ENCODE measurements around the gene C11orf97.

The C11orf97 gene, protein sequence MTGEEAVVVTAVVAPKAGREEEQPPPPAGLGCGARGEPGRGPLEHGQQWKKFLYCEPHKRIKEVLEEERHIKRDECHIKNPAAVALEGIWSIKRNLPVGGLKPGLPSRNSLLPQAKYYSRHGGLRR

DNA sequence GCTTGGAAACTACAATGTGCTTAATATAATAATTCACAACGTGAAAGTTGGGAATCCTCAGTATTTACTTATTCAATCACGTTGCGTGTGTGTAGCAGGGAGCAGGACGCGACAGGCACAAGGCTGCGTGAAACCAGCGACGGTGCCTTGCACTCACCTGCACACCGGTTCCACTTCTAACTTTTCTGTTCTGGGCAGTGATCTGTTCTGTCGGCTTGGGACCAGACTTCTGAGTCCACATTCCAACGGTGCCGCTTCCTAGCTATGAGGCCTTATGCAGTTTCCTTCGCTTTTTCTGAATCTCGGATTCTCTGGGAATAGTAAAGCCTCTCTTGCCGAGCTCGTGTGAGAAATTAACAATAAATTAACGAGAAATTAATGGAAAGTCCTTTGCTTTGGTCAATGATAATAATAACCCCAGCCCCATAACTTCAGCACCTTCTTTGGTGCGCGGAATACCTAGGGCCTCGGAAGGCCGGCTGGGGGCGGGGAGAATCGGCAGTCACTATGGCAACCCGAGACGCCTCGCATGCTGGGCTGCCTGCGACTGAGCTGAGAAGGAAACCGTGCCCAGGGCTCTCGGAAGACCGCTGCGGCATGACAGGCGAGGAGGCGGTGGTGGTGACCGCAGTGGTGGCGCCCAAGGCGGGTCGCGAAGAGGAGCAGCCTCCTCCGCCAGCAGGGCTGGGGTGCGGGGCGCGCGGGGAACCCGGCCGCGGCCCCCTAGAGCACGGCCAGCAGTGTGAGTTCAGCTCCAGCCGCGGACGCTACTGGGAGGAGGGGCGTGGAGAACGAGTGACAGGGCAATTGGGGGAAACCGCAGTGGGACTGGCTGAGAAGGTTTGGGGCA is at the start of gene C11orf97:
C11orf97 (plus strand) TSS at position 530 of the 850 bp plus-strand sequence; CDS start at position 598, 68 bp downstream.
- TF ChIP-seq EGR1 (IDR thresholded peaks at IDR 0.05) (no peak), YY1 (IDR thresholded peaks at IDR 0.05; ENCODE audit: low read depth) (no peak), FOXM1 (IDR thresholded peaks at IDR 0.05; ENCODE audit: borderline replicate concordance, low read depth) (no peak), CREB1 (IDR thresholded peaks at IDR 0.05; ENCODE audit: low read depth) (no peak), TCF12 (IDR thresholded peaks at IDR 0.05; ENCODE audit: low read depth) (no peak; the same call in 1 of the 2 replicates), TAF1 (IDR thresholded peaks at IDR 0.05; ENCODE audit: low read depth) (no peak)
- TF ChIP-seq, protein P1, sequence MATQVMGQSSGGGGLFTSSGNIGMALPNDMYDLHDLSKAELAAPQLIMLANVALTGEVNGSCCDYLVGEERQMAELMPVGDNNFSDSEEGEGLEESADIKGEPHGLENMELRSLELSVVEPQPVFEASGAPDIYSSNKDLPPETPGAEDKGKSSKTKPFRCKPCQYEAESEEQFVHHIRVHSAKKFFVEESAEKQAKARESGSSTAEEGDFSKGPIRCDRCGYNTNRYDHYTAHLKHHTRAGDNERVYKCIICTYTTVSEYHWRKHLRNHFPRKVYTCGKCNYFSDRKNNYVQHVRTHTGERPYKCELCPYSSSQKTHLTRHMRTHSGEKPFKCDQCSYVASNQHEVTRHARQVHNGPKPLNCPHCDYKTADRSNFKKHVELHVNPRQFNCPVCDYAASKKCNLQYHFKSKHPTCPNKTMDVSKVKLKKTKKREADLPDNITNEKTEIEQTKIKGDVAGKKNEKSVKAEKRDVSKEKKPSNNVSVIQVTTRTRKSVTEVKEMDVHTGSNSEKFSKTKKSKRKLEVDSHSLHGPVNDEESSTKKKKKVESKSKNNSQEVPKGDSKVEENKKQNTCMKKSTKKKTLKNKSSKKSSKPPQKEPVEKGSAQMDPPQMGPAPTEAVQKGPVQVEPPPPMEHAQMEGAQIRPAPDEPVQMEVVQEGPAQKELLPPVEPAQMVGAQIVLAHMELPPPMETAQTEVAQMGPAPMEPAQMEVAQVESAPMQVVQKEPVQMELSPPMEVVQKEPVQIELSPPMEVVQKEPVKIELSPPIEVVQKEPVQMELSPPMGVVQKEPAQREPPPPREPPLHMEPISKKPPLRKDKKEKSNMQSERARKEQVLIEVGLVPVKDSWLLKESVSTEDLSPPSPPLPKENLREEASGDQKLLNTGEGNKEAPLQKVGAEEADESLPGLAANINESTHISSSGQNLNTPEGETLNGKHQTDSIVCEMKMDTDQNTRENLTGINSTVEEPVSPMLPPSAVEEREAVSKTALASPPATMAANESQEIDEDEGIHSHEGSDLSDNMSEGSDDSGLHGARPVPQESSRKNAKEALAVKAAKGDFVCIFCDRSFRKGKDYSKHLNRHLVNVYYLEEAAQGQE (IDR thresholded peaks at IDR 0.05; ENCODE audit: low read depth): no peak

DNA sequence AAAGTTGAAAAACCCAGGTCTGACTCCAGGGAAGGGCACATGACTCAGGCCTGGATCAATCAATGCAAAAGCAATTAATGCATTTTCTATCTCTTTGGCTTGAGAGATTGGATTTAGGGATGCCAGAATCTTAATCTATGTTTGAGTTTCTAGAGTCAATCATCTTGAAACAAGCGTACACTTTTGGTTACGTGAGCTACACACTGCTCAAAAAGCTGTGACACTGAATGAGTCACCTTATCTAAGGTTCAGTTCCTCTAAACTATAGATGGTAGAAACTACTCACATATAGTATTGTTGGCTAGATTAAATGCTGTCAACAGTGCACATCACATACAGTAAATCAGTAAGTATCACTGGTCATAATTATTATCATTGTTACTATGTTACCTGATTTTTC is 42.8 kb upstream of the C11orf97 start:
- no peak for TF ChIP-seq NFIC (IDR thresholded peaks at IDR 0.05)
- TF ChIP-seq EGR1 (IDR thresholded peaks at IDR 0.05): no peak
- TF ChIP-seq FOXM1 (IDR thresholded peaks at IDR 0.05; ENCODE audit: borderline replicate concordance, low read depth): no peak
- TF ChIP-seq, protein P2, sequence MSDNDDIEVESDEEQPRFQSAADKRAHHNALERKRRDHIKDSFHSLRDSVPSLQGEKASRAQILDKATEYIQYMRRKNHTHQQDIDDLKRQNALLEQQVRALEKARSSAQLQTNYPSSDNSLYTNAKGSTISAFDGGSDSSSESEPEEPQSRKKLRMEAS (IDR thresholded peaks at IDR 0.05): no peak
- TF ChIP-seq CEBPB (IDR thresholded peaks at IDR 0.05): no peak
- no peak for TF ChIP-seq ZBTB7A (IDR thresholded peaks at IDR 0.05; ENCODE audit: low read depth)
- TF ChIP-seq, protein P1 (IDR thresholded peaks at IDR 0.05; ENCODE audit: low read depth): no peak
- TF ChIP-seq EP300 (IDR thresholded peaks at IDR 0.05; ENCODE audit: borderline replicate concordance): no peak
- TF ChIP-seq RAD21 (IDR thresholded peaks at IDR 0.05; ENCODE audit: low read depth): no peak
- TF ChIP-seq YY1 (IDR thresholded peaks at IDR 0.05; ENCODE audit: low read depth): no peak
- TF ChIP-seq TAF1 (IDR thresholded peaks at IDR 0.05; ENCODE audit: low read depth): no peak
- no peak for TF ChIP-seq TEAD4 (IDR thresholded peaks at IDR 0.05)

DNA sequence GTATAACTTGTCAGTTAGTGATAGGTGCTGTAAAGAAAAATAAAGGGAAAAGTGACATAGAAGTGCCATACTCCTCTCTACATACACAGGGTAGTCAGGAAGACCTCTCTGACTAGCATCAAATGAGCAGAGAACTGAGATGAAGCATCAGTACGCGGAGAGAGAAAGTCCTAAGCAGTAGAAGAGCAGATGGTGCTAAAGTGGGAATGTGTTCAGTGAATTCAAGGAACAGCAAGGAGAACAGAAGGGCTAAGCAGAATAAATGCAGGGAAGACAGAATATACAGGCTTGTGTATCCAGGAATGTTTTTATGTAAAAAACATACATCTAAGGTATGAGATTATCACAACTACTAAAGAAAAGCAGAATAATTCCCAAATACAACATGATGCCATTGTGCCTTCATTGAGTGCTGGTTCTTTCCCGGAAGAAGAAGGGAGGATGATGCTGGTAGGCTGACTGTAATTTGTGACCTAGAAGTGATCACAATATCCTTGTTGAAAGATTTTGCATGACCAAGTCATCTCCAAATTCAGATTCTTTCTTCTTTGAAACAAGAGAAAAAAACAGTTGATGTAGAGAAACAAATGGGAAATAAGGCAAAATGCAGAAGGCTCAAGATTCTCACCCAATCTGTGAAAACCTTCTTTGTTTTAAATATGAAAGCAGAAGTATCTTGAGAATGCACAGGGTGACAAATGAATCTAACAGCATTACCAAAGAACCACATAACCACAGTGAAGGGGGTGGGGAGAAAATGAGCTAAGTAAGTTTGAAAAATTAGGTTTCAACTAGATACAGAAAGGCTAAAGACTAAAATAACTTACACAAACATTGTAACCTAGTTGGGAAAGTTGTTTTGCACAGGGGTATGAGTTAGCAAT is 39.1 kb upstream of the C11orf97 start:
- no peak for TF ChIP-seq YY1 (IDR thresholded peaks at IDR 0.05; ENCODE audit: low read depth)
- TF ChIP-seq TEAD4 (IDR thresholded peaks at IDR 0.05): no peak
- no peak for TF ChIP-seq EP300 (IDR thresholded peaks at IDR 0.05; ENCODE audit: borderline replicate concordance)

DNA sequence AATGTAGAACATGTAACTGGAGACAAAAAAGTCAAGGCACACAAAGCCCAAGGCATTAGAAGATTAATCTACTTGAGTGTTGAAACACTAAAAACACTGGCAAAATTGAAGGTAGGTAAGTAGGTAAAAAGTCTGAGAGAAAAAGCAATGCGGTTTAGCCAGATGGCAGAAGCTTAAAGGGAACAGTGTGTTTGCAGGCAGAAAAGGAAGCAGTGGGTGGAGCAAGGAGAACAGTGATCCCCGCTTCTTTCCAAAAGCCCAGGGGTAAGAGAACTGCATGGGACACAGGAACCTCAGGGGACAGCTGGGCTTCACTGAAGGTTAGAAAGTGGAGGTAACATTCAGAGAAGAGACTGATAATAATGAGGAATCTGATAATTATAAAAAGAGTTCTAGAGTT is 34.6 kb upstream of the C11orf97 start:
- TF ChIP-seq TCF12 (IDR thresholded peaks at IDR 0.05; ENCODE audit: low read depth): no peak
- TF ChIP-seq, protein P2 (IDR thresholded peaks at IDR 0.05): no peak
- TF ChIP-seq, protein P1 (IDR thresholded peaks at IDR 0.05; ENCODE audit: low read depth): no peak
- no peak for TF ChIP-seq ZBTB7A (IDR thresholded peaks at IDR 0.05; ENCODE audit: low read depth)
- no peak for TF ChIP-seq NFIC (IDR thresholded peaks at IDR 0.05)
- TF ChIP-seq TEAD4 (IDR thresholded peaks at IDR 0.05): no peak
- TF ChIP-seq EGR1 (IDR thresholded peaks at IDR 0.05): no peak
- TF ChIP-seq, protein P3, sequence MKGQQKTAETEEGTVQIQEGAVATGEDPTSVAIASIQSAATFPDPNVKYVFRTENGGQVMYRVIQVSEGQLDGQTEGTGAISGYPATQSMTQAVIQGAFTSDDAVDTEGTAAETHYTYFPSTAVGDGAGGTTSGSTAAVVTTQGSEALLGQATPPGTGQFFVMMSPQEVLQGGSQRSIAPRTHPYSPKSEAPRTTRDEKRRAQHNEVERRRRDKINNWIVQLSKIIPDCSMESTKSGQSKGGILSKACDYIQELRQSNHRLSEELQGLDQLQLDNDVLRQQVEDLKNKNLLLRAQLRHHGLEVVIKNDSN (IDR thresholded peaks at IDR 0.05): no peak
- TF ChIP-seq FOXM1 (IDR thresholded peaks at IDR 0.05; ENCODE audit: borderline replicate concordance, low read depth): no peak
- TF ChIP-seq TAF1 (IDR thresholded peaks at IDR 0.05; ENCODE audit: low read depth): no peak

Measured in Ishikawa (cell line).